T-helper 17 cell (primary cell): Measurements from ENCODE around the gene TMEM82. TPM values are rescaled to one million over a fixed set of nuclear protein-coding genes. Genes with fewer than 3 reads are reported as not detected.
"Not testable (repeated sequence)": the region's sequence is repeated elsewhere in the genome, so short reads cannot be mapped to it uniquely, and the experiment has no call there.

ENCODE experiments used
- ATAC-seq: fragments of 150-1000 bp; cut with Tn5 transposase; 2 replicates; pipeline ENCODE4 v1.10.0; 2021; ENCODE audit warnings: mild to moderate bottlenecking, moderate library complexity
- DNase-seq, 3 donors: peaks; one replicate each; pipeline versions ENCODE4 v3.0.0 to v3.0.0-alpha.2; 2020 to 2021
- H3K9me3 ChIP-seq: one replicate; pipeline ENCODE4 v1.7.0; 2013; ENCODE audit warnings: low read length, mild to moderate bottlenecking; ENCODE audit not compliant: control insufficient read depth, poor library complexity, severe bottlenecking
- H3K27ac Mint-ChIP-seq: one replicate; pipeline ENCODE4 v1.8.0; 2022; ENCODE audit warnings: mild to moderate bottlenecking, moderate library complexity, mixed read lengths
- H3K27me3 Mint-ChIP-seq: one replicate; pipeline ENCODE4 v1.8.0; 2022; ENCODE audit warnings: mixed read lengths
- H3K36me3 Mint-ChIP-seq: one replicate; pipeline ENCODE4 v1.8.0; 2022; ENCODE audit warnings: low read depth, mixed read lengths
- H3K4me1 Mint-ChIP-seq: one replicate; pipeline ENCODE4 v1.8.0; 2022; ENCODE audit warnings: mild to moderate bottlenecking, mixed read lengths
- H3K4me3 Mint-ChIP-seq: one replicate; pipeline ENCODE4 v1.8.0; 2022; ENCODE audit warnings: mild to moderate bottlenecking, moderate library complexity, mixed read lengths
- total RNA-seq, 4 donors: library from RNA in 2 of 4; stranded (reverse) in 2 of 4; gene quantifications; one replicate each; pipeline ENCODE4 v1.2.3 and lab custom pipeline; 2022 to 2026

Gene TMEM82
- total RNA-seq, result not detected
- 0 reads per million in 2 donors for total RNA-seq (lab: John Stamatoyannopoulos, UW)

DNA sequence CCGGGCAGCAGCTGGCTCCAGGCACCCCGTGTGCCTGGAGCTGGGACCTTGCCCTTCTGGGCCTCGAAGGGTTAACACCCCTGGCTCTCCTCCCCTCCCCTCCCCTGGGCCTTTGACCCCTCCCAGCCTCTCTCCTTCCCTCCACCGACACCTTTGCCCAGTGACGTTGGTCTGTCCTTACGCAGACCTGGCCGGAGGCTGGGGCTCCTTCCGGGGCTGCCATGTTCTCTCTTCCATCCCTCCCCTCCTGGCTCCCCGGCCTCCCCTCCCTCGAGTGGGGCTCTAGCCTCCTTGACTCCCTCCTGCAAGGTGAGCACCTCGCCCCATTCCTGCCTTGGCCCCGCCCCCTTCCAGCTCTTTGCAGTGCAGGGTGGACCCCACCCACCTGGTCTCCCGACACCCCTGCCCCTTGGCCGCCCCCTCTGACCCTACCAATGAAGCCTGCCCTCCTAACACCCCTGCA, at the start of gene TMEM82:
TSS of gene TMEM82 (plus strand) at position 161 of the 463 bp plus-strand sequence. CDS start at position 222, 61 bp downstream.
- H3K9me3 ChIP-seq, result no peaks in the 10 kb centered on the region
- no peaks in the 10 kb centered on the region for H3K36me3 Mint-ChIP-seq
- no peaks in the 10 kb centered on the region for H3K27me3 Mint-ChIP-seq
- no peak within 1 kb of the TSS for H3K4me3 Mint-ChIP-seq
- DNase-seq (no peak), ATAC-seq (no peak)
- peaks cover 8% of the 10 kb centered on the region for H3K4me1 Mint-ChIP-seq
- H3K27ac Mint-ChIP-seq, result peak within 1 kb of the TSS; percentile 77

DNA sequence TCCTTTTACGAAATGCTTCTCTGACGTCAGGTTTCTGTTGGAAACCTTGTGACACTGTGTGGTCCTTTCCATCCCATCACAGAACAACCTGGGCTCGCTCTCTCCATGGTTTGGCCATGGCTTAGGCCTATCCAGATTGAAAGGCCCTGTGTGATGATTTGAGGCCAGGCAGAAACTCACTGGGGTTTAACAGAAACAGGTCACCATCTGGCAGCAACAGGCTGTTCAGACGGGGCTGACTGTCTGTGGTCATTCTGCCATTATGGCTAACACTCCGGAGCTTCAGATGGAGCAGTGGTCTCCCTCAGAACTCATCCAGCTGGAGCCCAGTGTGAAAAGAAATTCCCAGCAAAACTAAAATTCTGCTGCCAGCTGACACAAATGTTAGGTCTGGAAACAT, 48.9 kb upstream of the TMEM82 start:
- DNase-seq, result no peak
- no peak overlapping the region for H3K4me3 Mint-ChIP-seq
- no peaks in the 10 kb centered on the region for H3K27me3 Mint-ChIP-seq
- ATAC-seq, result no peak
- no peaks in the 10 kb centered on the region for H3K9me3 ChIP-seq
- H3K36me3 Mint-ChIP-seq, result peaks cover 2% of the 10 kb centered on the region
- H3K27ac Mint-ChIP-seq, result peak overlapping the region; percentile 67
- peaks cover 23% of the 10 kb centered on the region for H3K4me1 Mint-ChIP-seq

- H3K9me3 ChIP-seq, result no peaks in the 10 kb centered on the region
- no peaks in the 10 kb centered on the region for H3K27me3 Mint-ChIP-seq
- H3K4me3 Mint-ChIP-seq, result peak overlapping the region; percentile 89
- H3K36me3 Mint-ChIP-seq, result no peaks in the 10 kb centered on the region
- ATAC-seq (peak; percentile 90), DNase-seq (no peak)
- peak overlapping the region; percentile 84 for H3K27ac Mint-ChIP-seq
- peaks cover 20% of the 10 kb centered on the region for H3K4me1 Mint-ChIP-seq
Measured at GRCh38 chr1:15696956-15697521, 45.3 kb upstream of the TMEM82 start.

GRCh38 chr1:15698201-15698600, 44.1 kb upstream of the TMEM82 start:
- no peaks in the 10 kb centered on the region for H3K27me3 Mint-ChIP-seq
- H3K27ac Mint-ChIP-seq, result peak overlapping the region; percentile 67
- ATAC-seq, result no peak
- H3K4me3 Mint-ChIP-seq, result peak overlapping the region; percentile 12
- no peaks in the 10 kb centered on the region for H3K9me3 ChIP-seq
- H3K4me1 Mint-ChIP-seq, result peaks cover 16% of the 10 kb centered on the region
- H3K36me3 Mint-ChIP-seq, result no peaks in the 10 kb centered on the region
- DNase-seq, result no peak

DNA sequence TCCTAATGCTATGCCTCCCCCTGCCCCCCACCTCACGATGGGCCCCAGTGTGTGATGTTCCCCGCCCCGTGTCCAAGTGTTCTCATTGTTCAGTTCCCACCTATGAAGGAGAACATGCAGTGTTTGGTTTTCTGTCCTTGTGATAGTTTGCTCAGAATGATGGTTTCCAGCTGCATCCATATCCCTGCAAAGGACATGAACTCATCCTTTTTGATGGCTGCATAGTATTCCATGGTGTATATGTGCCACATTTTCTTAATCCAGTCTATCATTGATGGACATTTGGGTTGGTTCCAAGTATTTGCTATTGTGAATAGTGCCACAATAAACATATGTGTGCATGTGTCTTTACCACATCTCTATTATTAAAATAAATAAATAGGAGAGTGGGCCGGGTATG, 43.0 kb upstream of the TMEM82 start:
- not testable (repeated sequence) for ATAC-seq, DNase-seq, H3K9me3 ChIP-seq, H3K27ac Mint-ChIP-seq, H3K36me3 Mint-ChIP-seq, H3K27me3 Mint-ChIP-seq, H3K4me3 Mint-ChIP-seq
- peaks cover 21% of the 10 kb centered on the region for H3K4me1 Mint-ChIP-seq

DNA sequence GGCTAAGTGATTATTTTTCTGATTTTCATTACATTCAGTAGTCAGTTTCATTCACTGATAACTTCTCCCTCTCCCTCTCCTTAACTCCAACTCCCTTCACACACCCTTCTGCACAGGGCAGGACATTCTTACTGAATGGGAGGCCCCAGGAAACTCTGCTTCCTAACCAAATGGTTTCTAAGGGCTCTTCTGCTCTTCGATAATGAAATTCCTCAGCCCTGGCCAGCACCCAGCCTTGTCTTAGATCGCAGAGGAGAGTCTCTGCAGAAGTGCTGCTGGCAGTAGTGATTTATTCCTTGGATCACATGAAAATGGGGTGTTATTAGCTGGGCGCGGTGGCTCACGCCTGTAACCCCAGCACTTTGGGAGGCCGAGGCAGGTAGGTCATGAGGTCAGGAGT, 41.8 kb upstream of the TMEM82 start:
- peaks cover 20% of the 10 kb centered on the region for H3K4me1 Mint-ChIP-seq

GRCh38 chr1:15701784-15702183, 40.5 kb upstream of the TMEM82 start:
- no peaks in the 10 kb centered on the region for H3K9me3 ChIP-seq
- Mint-ChIP-seq H3K27ac (no peak overlapping the region), H3K4me1 (peaks cover 18% of the 10 kb centered on the region), H3K36me3 (peaks cover 3% of the 10 kb centered on the region), H3K4me3 (no peak overlapping the region), H3K27me3 (no peaks in the 10 kb centered on the region)
- DNase-seq (no peak), ATAC-seq (no peak)

More for the DNA sequence above, 41.8 kb upstream of the TMEM82 start:
- Mint-ChIP-seq H3K27me3 (no peaks in the 10 kb centered on the region), H3K27ac (no peak overlapping the region), H3K4me3 (no peak overlapping the region), H3K36me3 (peaks cover 2% of the 10 kb centered on the region)
- ATAC-seq (no peak), DNase-seq (no peak)
- no peaks in the 10 kb centered on the region for H3K9me3 ChIP-seq

DNA sequence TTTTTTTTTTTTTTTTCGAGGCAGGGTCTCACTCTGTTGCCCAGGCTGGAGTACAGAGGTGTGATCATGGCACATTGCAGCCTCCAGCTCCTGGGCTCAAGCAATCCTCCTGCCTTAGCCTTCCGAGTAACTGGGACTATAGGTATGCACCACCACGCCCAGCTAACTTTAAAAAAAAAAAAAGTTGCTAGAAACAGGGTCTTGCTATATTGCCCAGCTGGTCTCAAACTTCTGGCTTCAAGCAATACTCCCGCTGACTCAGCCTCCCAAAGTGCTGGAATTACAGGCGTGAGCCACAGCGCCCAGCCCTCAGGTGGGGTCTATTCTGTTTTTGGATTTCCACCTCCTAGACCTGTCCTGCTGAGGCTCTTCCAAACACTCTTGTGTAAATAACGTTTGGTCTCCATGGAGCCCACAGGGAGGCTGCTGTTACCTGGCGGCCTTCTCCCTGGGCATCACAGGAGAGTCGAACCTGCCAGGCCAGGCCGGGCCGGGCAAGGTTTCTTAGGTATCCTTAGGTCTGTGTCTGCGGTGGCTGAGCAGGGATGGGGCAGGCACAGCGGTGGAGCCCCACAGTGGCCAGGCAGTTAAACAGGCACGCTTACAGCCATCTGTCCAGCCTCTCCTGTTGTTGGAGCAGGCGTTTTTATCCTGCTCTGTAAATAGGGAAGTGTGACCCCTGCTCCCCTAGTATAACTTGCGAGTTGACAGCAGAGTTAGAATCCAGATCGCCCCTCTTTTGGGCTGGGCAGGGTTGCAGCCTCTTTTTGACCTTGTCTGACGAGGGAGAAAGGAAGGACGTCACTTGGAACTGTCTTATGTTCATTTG, 39.4 kb upstream of the TMEM82 start:
- H3K4me1 Mint-ChIP-seq, result peaks cover 14% of the 10 kb centered on the region
- H3K27me3 Mint-ChIP-seq, result no peaks in the 10 kb centered on the region
- no peak for DNase-seq
- H3K9me3 ChIP-seq, result no peaks in the 10 kb centered on the region
- H3K27ac Mint-ChIP-seq, result peak overlapping the region; percentile 51
- ATAC-seq, result no peak
- H3K36me3 Mint-ChIP-seq, result peaks cover 3% of the 10 kb centered on the region
- H3K4me3 Mint-ChIP-seq, result no peak overlapping the region

DNA sequence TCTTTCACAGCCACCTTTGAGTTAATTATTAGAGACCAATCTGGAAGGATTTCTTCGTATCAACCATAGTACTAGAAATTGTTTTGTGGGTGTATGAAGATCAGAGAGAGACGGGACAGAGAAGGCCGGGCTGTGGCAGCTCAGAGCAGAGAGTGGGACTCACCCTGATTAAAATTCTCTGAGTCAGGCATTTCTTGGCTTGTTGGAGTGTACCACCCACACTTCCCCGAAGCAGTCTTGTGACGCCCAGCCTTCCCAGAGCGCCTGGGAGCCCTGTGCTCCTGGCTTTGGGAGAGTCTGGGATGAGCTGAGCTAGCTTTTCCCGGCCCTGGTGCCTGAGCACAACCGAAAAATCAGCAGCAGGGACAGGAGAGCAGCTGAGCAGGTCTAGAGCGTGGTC, 38.7 kb upstream of the TMEM82 start:
- Mint-ChIP-seq H3K4me3 (no peak overlapping the region), H3K27me3 (no peaks in the 10 kb centered on the region), H3K27ac (peak overlapping the region; percentile 51), H3K4me1 (peaks cover 14% of the 10 kb centered on the region), H3K36me3 (peaks cover 3% of the 10 kb centered on the region)
- DNase-seq (no peak), ATAC-seq (no peak)
- H3K9me3 ChIP-seq, result no peaks in the 10 kb centered on the region

- Mint-ChIP-seq H3K4me3 (no peak overlapping the region), H3K27me3 (no peaks in the 10 kb centered on the region), H3K4me1 (peaks cover 16% of the 10 kb centered on the region), H3K36me3 (peaks cover 3% of the 10 kb centered on the region), H3K27ac (no peak overlapping the region)
- ATAC-seq (no peak), DNase-seq (no peak)
- no peaks in the 10 kb centered on the region for H3K9me3 ChIP-seq
Measured at GRCh38 chr1:15704526-15705183, 37.6 kb upstream of the TMEM82 start.

- no peak overlapping the region for H3K4me3 Mint-ChIP-seq
- DNase-seq, result no peak
Measured at GRCh38 chr1:15705184-15705566, 37.1 kb upstream of the TMEM82 start.

GRCh38 chr1:15706751-15707150, 35.5 kb upstream of the TMEM82 start:
- H3K27ac Mint-ChIP-seq, result no peak overlapping the region
- no peak overlapping the region for H3K4me3 Mint-ChIP-seq
- H3K36me3 Mint-ChIP-seq, result peaks cover 3% of the 10 kb centered on the region
- DNase-seq (no peak), ATAC-seq (no peak)
- H3K9me3 ChIP-seq, result no peaks in the 10 kb centered on the region
- peaks cover 14% of the 10 kb centered on the region for H3K4me1 Mint-ChIP-seq
- H3K27me3 Mint-ChIP-seq, result no peaks in the 10 kb centered on the region

More at GRCh38 chr1:15705184-15705566, 37.1 kb upstream of the TMEM82 start:
- Mint-ChIP-seq H3K4me1 (peaks cover 16% of the 10 kb centered on the region), H3K36me3 (peaks cover 3% of the 10 kb centered on the region), H3K27me3 (no peaks in the 10 kb centered on the region), H3K27ac (no peak overlapping the region)
- no peak for ATAC-seq
- no peaks in the 10 kb centered on the region for H3K9me3 ChIP-seq

- Mint-ChIP-seq H3K4me3 (no peak overlapping the region), H3K36me3 (peaks cover 3% of the 10 kb centered on the region), H3K27me3 (no peaks in the 10 kb centered on the region), H3K4me1 (peaks cover 14% of the 10 kb centered on the region), H3K27ac (no peak overlapping the region)
- no peaks in the 10 kb centered on the region for H3K9me3 ChIP-seq
- ATAC-seq (no peak), DNase-seq (no peak)
Measured at GRCh38 chr1:15707239-15707925, 34.9 kb upstream of the TMEM82 start.
